ENCODE measurements around the gene RHOB. TPM values are rescaled to one million over a fixed set of nuclear protein-coding genes. Genes with fewer than 3 reads are reported as not detected.
"Not testable (repeated sequence)": the region's sequence is repeated elsewhere in the genome, so short reads cannot be mapped to it uniquely, and the experiment has no call there.

RHOB gene
- polyA plus RNA-seq, 4 donors: 84.1 to 110 (median 96.1) TPM

- DNase-seq (ENCODE audit: low read depth in 4 of 4, low spot score in 3 of 4): no peak
Observed at GRCh38 chr2:20488201-20488641, 41.3 kb downstream of the RHOB start.

- DNase-seq (ENCODE audit: low read depth in 4 of 4, low spot score in 3 of 4): no peak
Observed at GRCh38 chr2:20488782-20489181, 41.9 kb downstream of the RHOB start.

GRCh38 chr2:20490300-20491181 lies 43.7 kb downstream of the RHOB start:
- DNase-seq (ENCODE audit: low read depth in 4 of 4, low spot score in 3 of 4): no peak

GRCh38 chr2:20491739-20492531 lies 45.1 kb downstream of the RHOB start:
- DNase-seq (ENCODE audit: low read depth in 4 of 4, low spot score in 3 of 4): no peak

- DNase-seq (ENCODE audit: low read depth in 4 of 4, low spot score in 3 of 4): not testable (repeated sequence)
Observed at GRCh38 chr2:20493095-20493494, 46.2 kb downstream of the RHOB start.

- DNase-seq (ENCODE audit: low read depth in 4 of 4, low spot score in 3 of 4): no peak
Observed at GRCh38 chr2:20494241-20494640, 47.4 kb downstream of the RHOB start.

GRCh38 chr2:20496076-20496872 lies 49.4 kb downstream of the RHOB start:
- no peak for DNase-seq (ENCODE audit: low read depth in 4 of 4, low spot score in 3 of 4)

- no peak for DNase-seq (ENCODE audit: low read depth in 4 of 4, low spot score in 3 of 4)
Observed at GRCh38 chr2:20496942-20497341, 50.1 kb downstream of the RHOB start.

Other genes starting within 250 kb of the RHOB start
- gene SDC1, start 221.9 kb upstream of the RHOB start, polyA plus RNA-seq (ENCODE audit: insufficient read length in 4 of 4): 10 to 100 TPM; 23.2 to 36.1 (median 26.1) TPM
- 100 to 1,000 TPM; 102 to 122 (median 114) TPM for gene PUM2, start 96.2 kb upstream of the RHOB start, polyA plus RNA-seq (ENCODE audit: insufficient read length in 4 of 4)
- gene HS1BP3, start 204.0 kb downstream of the RHOB start, polyA plus RNA-seq (ENCODE audit: insufficient read length in 4 of 4): 10 to 100 TPM; 18.9 to 22.0 (median 19.2) TPM
- gene GDF7, start 220.1 kb downstream of the RHOB start, polyA plus RNA-seq (ENCODE audit: insufficient read length in 4 of 4): 1 to 10 TPM; 3.5 to 5.1 (median 3.6) TPM

Measured in right renal pelvis (tissue), 4 donors.